OCI-LY7 (cell line): ENCODE data around the gene SLC45A1.

Experiments used
- CTCF ChIP-seq: fragments of 200-600 bp; sonication (generic); conservative IDR thresholded peaks from 2 replicates; pipeline ENCODE4 v1.5.1; 2014; ENCODE audit warnings: mild to moderate bottlenecking, antibody characterized with exemption, low read length, moderate library complexity, mixed read lengths
- EZH2phosphoT487 ChIP-seq: fragments of 200-600 bp; sonication (generic); IDR thresholded peaks from 2 replicates; pipeline ENCODE4 v1.6.1; 2018; ENCODE audit warnings: low read depth, borderline replicate concordance, mild to moderate bottlenecking, mixed run types, antibody characterized with exemption, low read length, moderate library complexity, mixed read lengths

GRCh38 chr1:8307628-8308027 is 10.3 kb upstream of the SLC45A1 start:
- TF ChIP-seq CTCF (no peak), EZH2phosphoT487 (no peak)
